ENCODE data around the gene DNAJB7. TPM values are rescaled to one million over a fixed set of nuclear protein-coding genes. Genes with fewer than 3 reads are reported as not detected.

Gene DNAJB7
- total RNA-seq (2013) = not detected
- polyA plus RNA-seq (not detected), polyA minus RNA-seq (not detected in 2 replicates), total RNA-seq (0 to 0.90 (median 0) reads per million in 11 experiments)

- peaks cover 40% of the 10 kb centered on the region for H3K79me2 ChIP-seq (ENCODE audit: insufficient read depth, low read length)
- H3K36me3 ChIP-seq (replicated peaks in 1 of 2; ENCODE audit: control insufficient read depth in 1 of 2, insufficient read depth in 2 of 2, low read length in 2 of 2) = peaks cover 0 to 8% of the 10 kb centered on the region in 2 donors
- H4K20me1 ChIP-seq (ENCODE audit: insufficient read depth, low read length) = no peaks in the 10 kb centered on the region
- Mint-ChIP-seq H3K27ac (peak within 1 kb of the TSS in 2 of 7 donors; percentile 1 to 37), H3K9me3 (no peaks in the 10 kb centered on the region), H3K36me3 (peaks cover 4 to 7% of the 10 kb centered on the region in 2 donors), H3K4me1 (peaks cover 19% of the 10 kb centered on the region), H3K27me3 (ENCODE audit: low read depth in 3 of 3) (no peaks in the 10 kb centered on the region), H3K4me3 (no peak within 1 kb of the TSS)
- peaks cover 16 to 21% of the 10 kb centered on the region in 2 donors for H3K4me1 ChIP-seq (ENCODE audit: control insufficient read depth in 1 of 2, insufficient read depth in 2 of 2, low read length in 2 of 2)
- no peak within 1 kb of the TSS for H3K27ac ChIP-seq (ENCODE audit: low read depth in 1 of 2, low read length in 2 of 2)
- H2AFZ ChIP-seq (ENCODE audit: insufficient read depth, low read depth, low read length, poor library complexity, severe bottlenecking) = no peak within 1 kb of the TSS
- intact Hi-C loops (cut with micrococcal nuclease) = no loop called here
- no peak within 1 kb of the TSS for H3K9ac ChIP-seq (ENCODE audit: insufficient read depth, low read length, poor library complexity, severe bottlenecking)
- DNase-seq = no peak
- H3K9me3 ChIP-seq (replicated peaks in 1 of 2; ENCODE audit: control insufficient read depth in 1 of 2, insufficient read depth in 1 of 2, low read length in 2 of 2) = no peaks in the 10 kb centered on the region
- TF ChIP-seq CTCF (IDR thresholded peaks at IDR 0.05) = no peak
- H3K27me3 ChIP-seq (ENCODE audit: control insufficient read depth in 2 of 2, insufficient read depth in 2 of 2, low read length in 2 of 2) = no peaks in the 10 kb centered on the region
- no peak within 1 kb of the TSS for H3K4me2 ChIP-seq (replicated peaks; ENCODE audit: extremely low read depth, low read length, poor library complexity, severe bottlenecking)
- H3K4me3 ChIP-seq (replicated peaks in 1 of 3; ENCODE audit: low read depth in 2 of 3, low read length in 3 of 3) = no peak within 1 kb of the TSS
- 100% methylated on average over 1 of the region's 3 CpGs for WGBS (ENCODE audit: insufficient coverage)
Observed at GRCh38 chr22:40862013-40862412, at the start of gene DNAJB7. DNAJB7 (minus strand) TSS chr22:40862113; CDS start chr22:40861994, 119 bp downstream.

- no peaks in the 10 kb centered on the region for H3K4me1 Mint-ChIP-seq
- H3K9me3 Mint-ChIP-seq = no peaks in the 10 kb centered on the region
- no peak for DNase-seq
- Histone ChIP-seq H3K79me2 (ENCODE audit: insufficient read depth, low read length) (no peaks in the 10 kb centered on the region), H4K20me1 (ENCODE audit: insufficient read depth, low read length) (no peaks in the 10 kb centered on the region), H3K4me3 (replicated peaks in 1 of 3; ENCODE audit: low read depth in 2 of 3, low read length in 3 of 3) (no peak overlapping the region), H3K27ac (ENCODE audit: low read depth in 1 of 2, low read length in 2 of 2) (no peak overlapping the region), H3K36me3 (replicated peaks in 1 of 2; ENCODE audit: control insufficient read depth in 1 of 2, insufficient read depth in 2 of 2, low read length in 2 of 2) (peaks cover 4 to 24% of the 10 kb centered on the region in 2 donors), H3K27me3 (ENCODE audit: control insufficient read depth in 2 of 2, insufficient read depth in 2 of 2, low read length in 2 of 2) (no peaks in the 10 kb centered on the region), H3K4me1 (ENCODE audit: control insufficient read depth in 1 of 2, insufficient read depth in 2 of 2, low read length in 2 of 2) (no peaks in the 10 kb centered on the region), H3K9ac (ENCODE audit: insufficient read depth, low read length, poor library complexity, severe bottlenecking) (no peak overlapping the region), H3K4me2 (replicated peaks; ENCODE audit: extremely low read depth, low read length, poor library complexity, severe bottlenecking) (no peak overlapping the region), H2AFZ (ENCODE audit: insufficient read depth, low read depth, low read length, poor library complexity, severe bottlenecking) (no peak overlapping the region), H3K9me3 (replicated peaks in 1 of 2; ENCODE audit: control insufficient read depth in 1 of 2, insufficient read depth in 1 of 2, low read length in 2 of 2) (no peaks in the 10 kb centered on the region)
- no peak overlapping the region for H3K4me3 Mint-ChIP-seq
- peaks cover 14 to 31% of the 10 kb centered on the region in 2 donors for H3K36me3 Mint-ChIP-seq
- TF ChIP-seq CTCF (IDR thresholded peaks at IDR 0.05) = no peak
- no peaks in the 10 kb centered on the region for H3K27me3 Mint-ChIP-seq (ENCODE audit: low read depth in 3 of 3)
- intact Hi-C loops (cut with micrococcal nuclease) = no loop called here
- WGBS (ENCODE audit: insufficient coverage) = 80% methylated on average over 1 of the region's 6 CpGs
- H3K27ac Mint-ChIP-seq = peak overlapping the region in 1 of 7 donors; percentile 27
Observed at GRCh38 chr22:40908895-40909294, 47.0 kb upstream of the DNAJB7 start.

Measured in CD14-positive monocyte (primary cell).